ENCODE data around the gene ACAP2.

Gene ACAP2

DNA sequence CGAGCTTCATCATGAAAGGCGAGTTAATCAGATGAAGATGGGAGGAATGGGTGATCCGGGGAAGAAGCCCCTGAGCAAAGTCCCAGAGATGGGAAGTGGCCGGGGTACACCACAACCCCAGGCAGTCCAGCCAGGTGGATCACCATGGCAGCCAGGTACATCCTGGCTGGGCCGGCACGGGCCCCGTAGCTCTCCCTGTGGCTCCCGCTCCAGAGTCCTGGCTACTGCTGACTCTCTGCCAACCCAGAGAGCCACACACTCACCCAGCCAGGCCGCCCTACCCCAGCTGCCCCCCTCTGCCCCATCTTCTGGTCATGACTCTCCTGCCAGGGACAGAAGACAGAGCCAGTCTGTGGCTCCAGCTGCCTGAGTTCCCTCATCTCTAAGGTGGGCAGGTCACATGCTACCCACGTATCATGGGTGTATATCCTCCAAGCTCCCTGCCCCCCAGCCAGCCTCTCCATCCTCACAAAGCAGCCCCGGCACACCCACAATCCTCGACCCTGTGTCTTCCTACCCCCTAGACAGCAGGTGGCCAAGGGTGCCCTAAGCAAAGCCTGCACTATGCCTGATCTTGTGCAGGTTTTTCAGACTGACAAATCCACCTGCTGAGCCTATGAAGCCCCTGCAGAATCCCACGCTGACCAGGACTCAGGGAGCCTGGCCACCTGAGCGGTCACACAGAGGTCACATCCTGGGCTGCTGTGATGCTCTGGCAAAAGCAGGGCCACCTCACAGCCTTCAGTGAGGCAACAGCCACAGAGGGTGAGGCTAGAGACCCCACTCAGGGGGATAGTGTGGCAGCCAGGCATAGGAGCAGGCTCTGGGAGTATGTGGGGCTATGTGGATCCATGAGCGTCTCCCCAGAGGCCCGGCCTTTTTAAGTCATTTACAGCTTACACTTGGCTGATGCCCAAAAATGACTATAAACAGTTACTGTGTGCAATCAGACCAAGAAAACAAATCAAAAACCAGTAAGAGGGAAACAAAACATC lies 185.1 kb downstream of the ACAP2 start:
- DNase-seq: no peak

DNA sequence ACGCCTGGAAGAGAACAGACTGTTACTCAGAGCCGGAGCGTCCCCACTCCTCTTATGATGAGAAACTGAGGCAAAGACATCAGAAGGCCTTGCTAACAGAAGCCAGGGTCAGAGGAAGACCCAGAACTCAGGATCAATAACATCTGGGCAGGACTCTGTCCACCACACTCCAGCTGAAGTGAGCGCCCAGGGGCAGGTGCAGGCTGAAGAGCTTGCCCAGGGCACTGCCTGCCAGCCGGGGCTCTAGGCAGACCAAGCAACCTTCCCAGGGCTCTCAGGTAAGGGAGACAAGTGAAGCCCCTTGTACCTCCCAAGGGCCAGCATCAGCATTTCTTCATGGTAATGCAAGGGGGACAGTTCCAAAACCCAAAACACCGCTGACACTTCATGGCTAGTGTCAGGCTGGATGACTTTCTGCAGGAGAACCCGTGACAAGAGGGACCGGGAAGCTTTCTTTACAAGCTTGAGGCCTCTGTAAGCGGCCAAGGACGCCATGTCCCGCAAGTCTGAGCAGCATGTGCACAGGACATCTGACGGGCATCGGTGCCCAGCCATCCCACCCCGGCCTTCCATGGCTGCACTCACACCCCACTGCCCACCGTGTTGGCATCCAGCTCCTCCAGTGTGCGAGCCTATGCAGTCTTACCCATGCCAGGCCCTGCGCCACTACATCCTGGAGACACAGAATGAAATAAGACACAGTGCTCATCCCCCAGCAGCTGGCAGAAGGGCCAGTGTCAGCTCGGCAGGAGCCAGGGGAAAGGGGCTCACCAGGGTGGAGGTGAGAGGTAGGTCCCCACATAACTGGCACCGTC lies 186.0 kb downstream of the ACAP2 start:
- DNase-seq: no peak

DNA sequence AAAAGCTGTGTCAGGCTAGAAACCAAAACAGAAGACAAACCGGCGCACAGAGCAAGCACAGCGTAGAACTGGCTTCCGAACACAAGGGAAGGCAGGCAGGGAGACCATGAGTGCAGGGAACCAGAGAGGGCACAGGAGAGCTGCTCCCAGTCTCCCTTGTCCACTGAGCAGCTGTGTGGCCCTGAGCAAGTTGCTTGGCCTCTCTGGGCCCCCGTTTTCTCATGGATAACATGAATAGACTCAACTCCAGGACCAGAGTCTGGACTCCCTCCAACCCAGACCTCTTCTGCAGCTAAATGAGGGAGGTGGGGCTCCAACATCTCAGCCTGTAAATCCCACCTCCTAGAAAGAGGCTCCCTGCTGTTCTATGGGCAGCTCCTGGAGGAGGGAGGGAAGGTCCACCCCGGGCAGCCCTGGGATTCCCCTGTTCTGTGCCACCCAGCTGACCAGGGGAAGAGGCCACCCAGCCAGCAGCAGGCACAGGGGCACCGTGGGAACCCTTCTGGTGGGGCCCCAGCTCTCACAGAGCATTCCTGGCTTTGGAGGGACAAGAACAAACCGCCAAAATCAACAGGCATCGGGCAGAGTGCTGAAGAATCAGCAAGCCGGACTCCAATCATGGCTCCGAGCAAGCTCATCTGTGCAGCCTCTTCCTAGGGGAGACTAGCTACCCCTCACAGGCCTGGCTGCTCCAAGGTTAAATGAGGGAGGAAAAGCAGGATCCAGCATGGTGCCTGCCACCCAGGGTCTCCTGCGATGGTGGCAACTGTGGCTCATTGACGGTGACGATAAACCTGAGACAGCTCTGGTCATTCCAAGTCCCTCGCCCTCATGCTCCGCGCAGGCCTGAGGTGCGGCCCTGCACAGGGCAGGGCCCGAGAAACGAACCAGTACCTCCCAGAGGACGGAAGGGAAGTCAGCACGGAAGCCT lies 187.0 kb downstream of the ACAP2 start:
- no peak for DNase-seq

DNA sequence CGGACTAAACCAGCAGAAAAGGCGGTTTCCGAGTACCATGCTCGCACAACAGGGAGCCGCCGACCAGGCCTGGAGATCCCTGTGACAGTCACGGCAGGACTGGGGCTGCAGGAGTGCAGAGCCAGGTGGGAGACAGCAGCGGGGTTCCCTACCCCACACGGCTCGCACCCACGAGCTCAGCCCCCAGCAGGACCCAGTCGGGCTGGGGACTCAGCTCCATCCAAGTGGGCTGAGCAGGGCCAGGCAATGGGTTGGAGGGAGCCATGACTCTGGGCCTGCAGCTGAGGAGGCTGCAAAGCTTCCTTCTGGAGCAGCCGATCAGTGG lies 187.7 kb downstream of the ACAP2 start:
- no peak for DNase-seq

DNA sequence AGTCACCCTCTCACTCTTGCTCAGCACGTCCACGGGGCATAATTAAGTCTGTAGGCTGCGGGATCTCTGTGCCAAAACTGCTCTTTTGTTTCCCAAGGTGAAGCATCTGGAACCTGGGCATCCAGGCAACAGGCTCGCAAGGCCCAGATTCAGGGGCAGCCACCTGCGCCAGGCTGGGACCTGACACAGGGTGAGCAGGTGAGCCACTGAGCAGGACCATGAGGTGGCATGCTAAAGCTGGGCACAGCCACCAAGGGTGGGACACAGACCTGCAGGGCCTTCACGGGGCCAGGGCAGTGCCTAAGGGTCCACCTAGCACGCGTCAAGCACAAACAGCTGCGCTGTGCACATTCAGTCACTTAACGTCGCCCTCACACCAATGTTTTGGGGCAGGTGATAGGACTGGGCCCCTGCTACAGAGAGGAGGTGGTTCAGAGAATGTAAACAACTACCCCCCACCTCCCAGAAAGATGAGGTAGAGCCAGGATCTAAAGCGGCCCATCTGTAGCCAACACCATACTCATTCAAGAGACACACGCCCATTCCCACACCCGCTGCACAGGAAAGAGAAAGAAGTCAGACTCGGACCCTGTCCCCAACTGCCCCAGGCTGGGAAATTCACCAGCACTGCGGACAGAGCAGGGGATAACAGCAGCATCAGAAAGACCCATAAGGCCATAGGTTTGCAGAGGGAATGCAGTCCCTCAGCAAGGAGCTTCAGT lies 188.2 kb downstream of the ACAP2 start:
- DNase-seq: no peak

DNA sequence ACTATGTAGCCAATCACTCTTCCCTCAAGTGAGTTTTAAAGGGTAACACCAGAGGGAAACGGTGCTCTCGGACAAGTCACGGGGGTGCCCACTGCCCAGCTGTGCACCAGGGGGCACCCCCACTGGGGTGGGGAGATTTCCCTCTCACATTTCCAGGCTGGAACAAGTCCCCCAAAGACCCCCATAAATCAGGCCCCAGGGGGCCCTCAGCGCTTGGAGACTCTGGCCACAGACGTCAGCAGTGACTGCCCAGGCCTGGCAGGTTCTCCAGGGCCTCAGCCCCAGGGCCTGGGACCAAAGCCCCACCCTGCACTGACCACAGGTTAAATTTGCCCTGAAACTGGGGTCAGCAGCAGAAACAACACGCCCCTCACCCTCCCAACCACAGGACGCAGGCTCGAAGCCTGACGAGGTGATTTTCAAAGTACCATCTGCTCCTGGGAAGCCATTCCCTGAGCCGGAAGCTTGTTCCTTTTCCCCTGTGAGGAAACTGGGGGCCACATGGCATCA lies 188.8 kb downstream of the ACAP2 start:
- DNase-seq: no peak

DNA sequence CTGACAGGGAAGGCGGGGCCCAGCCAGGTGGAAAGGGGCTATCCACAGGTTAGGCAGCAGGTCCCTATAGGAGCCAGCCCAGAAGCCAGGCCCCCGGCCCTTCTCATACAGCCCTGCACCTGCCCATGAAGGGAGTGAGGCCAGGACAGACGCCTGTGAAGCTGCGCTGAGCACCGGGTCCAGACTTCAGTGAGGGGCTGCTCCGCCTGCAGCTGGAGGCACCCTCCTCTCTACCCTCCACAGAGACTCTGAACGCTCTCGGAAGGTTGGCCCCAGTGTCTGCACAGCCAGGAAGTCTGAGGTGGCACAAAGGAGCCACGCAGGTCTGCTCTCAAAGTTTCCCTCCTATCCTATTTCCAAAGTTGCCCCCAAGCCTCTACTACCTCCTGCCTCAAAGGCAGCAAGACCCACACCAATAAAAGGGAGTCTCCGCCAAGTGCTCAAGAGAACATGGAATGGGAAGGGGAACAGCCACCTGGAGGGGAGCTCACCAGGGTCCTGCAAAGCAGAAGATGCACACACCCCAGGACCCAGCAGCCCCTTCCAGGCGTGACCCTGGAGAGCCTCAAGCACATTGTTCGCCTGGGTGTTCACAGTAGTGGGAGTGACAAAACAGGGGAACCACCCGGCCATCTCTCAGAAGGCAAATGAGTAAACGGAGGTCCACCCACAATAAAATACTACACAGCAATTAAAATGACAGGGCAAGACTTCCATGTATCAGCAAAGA lies 191.3 kb downstream of the ACAP2 start:
- DNase-seq: no peak

DNA sequence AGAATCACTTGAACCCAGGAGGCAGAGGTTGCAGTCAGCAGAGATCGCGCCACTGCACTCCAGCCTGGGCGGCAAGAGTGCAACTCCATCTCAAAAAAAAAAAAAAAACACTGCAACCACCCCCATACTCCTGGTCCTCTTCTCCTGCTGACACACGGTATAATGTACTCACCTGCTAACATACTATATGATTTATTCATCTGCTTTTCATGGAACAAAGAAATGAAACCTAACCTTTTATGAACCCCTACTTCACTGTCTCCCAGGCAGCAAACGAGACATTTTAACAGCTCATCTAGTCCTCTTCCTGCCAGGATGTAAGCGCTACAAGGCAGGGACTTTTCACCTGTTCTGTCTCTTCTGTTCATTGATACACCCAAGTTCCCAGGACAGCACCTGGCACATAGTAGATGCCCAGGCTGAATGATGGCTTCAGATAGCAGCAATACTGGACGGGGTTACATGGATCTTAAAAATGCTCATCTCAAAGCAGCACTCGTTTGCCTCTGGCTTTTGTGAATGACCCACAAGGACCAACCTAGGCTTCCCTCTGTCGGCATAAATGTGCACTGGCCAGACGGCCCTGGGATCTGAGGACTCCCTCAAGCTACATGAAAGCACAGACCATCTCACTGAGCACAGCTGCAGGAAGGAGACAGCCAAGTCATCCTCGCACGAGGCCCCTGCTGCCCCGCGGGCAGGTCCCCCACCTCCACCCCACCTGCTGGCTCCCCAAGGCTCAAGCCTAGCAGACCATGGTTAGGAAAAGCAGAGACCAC lies 192.2 kb downstream of the ACAP2 start:
- no peak for DNase-seq

DNA sequence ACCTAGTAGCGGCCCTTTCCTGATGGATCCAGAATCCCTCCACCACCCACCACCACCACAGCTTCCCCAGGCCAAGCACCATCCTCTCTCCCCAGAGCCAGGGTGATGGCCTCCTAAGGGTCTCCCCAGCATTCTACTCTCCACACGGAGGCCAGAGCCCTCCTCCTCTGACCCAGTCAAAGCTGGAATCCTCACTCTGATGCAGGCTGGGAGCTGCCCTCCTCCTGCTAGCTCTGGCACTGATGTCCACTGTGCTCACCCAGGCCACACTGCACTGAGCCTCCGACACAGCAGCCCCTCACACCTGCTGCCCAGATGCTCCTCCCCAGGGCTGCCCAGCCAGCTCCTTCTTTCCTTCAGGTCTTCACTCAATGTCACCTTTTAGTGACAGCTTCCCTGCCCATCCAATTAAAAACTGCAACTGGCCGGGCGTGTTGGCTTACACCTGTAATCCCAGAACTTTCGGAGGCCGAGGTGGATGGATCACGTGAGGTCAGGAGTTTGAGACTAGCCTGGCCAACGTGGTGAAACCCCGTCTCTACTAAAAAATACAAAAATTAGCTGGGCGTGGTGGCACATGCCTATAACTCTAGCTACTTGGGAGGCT lies 192.9 kb downstream of the ACAP2 start:
- no peak for DNase-seq

DNA sequence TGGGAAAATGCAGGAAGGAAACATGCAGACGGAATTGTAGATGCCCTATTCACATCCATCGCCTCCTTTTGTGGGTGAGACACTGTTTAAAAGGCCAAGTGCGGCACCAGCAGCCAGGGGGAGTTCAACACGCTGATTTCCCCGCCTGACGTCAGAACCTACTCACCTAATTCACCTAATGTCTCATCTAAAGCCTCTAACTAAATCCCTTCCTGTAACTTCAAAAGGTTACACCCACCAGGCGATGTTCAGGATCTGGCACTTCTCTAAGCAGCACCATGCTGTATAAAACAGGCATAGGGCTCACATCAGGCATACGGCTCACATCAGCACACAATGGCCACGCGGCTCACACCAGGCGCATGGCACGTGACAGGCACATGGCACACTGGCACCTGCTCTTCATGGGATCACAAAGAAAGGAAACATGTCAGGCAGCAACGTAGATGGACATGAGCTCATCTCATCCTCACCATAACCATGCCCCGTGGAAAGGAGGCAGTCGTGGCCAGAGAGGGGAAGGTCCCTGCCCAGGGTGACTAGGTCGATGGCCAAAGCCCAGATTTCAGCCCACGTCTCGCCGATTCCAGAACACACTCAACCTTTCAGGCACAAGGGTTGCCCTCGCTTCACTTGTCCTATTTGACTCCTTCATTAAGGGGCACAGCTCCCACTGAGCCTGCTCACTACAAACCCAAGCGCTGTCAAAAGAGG lies 193.6 kb downstream of the ACAP2 start:
- DNase-seq: no peak

DNA sequence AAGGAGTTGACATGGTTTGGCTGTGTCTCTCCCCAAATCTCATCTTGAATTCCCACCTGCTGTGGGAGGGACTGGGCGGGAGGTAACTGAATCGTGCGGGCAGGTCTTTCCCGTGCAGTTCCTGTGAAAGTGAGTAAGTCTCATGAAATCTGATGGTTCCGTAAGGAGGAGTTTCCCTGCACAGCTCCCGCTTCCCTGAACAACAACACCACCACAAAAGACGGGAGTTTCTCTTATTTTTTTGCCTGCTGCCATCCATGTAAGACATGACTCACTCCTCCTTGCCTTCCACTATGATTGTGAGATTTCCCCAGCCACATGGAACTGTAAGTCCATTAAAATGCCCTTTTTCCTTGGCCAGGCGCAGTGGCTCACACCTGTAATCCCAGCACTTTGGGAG lies 194.5 kb downstream of the ACAP2 start:
- no peak for DNase-seq

DNA sequence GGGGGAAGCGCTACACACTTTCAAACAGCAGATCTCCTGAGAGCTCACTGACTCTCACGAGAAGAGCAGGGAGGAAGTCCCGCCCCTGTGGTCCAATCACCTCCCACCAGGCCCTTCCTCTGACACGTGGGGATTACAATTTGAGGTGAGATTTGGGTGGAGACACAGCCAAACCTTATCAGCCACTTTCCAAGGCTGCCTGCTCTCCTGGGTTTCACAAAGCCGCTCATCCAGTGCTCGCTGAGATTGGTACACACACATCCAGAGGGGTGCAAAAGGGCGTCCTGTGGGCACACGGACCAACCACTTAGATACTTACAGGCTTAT lies 195.0 kb downstream of the ACAP2 start:
- DNase-seq: no peak

DNA sequence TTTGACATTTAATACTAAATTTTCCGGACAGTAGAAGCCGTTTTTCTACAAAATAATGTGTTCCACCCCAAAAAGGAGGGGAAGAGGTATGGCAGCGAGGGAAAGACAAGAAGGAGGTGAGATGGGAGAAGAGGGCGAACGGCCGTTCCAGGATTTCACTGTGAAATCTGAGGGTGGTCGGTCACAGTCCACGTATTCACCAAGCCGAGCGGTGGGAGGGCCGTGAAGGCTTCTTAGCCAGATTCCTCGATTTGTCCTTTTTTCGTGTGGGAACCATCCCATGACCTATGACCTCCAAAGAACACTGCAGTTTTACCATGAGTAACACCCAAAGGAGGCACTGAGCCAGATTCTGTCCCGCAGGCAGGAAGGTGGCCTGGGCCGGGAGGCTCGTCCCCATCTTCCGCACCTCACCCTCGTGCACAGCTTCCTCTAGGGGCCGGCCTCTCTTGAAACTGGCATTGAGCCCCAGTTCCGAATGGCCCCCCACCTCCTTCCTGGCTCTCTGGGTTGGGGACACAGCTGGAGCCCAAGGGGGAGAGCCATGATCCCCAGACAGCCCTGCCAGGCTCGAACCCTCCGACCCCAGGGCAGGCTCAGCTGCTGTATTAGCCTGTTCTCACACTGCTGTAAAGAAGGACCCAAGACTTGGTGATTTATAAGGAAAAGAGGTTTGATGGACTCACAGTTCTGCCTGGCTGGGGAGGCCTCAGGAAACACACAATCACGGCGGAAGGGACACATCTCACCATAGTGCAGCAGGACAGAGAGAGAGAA lies 195.5 kb downstream of the ACAP2 start:
- DNase-seq: no peak

DNA sequence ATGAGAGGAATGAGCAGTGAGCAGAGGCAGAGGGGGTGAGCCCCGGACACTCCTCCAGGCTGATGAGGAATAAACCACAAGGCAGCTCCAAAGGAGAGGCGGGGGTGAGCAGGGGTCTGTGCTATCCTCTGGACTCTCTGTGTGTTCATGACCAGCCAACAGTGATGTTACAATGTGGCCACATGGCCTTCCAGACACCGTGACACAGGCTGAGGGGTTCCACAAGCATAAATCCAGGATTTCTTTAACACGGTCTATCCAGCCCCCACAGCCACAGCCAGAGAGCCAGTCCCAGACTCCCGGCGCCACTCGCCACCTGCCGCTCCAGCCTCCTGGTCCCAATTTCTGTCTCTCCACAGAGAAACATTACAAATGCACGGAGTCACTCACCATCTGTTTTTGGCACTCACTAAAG lies 196.2 kb downstream of the ACAP2 start:
- DNase-seq: no peak

DNA sequence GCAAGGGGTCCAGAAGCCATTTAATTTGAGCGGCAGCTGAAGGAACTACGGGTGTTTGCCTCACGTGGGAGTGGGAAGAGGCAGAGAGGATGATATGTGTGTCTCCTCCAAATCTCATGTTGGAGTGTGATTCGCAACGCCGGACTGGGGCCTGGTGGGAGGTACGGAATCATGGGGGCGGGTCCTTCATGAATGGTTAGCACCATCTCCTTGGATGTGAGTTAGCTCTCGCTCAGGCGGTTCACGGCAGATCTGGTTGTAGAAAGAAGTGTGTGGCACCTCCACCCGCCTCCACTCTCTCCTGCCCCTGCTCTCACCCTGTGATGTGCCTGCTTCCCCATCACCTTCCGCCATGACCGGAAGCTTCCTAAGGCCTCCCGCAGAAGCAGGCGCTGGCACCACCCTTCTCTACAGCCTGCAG lies 197.3 kb downstream of the ACAP2 start:
- DNase-seq: no peak

DNA sequence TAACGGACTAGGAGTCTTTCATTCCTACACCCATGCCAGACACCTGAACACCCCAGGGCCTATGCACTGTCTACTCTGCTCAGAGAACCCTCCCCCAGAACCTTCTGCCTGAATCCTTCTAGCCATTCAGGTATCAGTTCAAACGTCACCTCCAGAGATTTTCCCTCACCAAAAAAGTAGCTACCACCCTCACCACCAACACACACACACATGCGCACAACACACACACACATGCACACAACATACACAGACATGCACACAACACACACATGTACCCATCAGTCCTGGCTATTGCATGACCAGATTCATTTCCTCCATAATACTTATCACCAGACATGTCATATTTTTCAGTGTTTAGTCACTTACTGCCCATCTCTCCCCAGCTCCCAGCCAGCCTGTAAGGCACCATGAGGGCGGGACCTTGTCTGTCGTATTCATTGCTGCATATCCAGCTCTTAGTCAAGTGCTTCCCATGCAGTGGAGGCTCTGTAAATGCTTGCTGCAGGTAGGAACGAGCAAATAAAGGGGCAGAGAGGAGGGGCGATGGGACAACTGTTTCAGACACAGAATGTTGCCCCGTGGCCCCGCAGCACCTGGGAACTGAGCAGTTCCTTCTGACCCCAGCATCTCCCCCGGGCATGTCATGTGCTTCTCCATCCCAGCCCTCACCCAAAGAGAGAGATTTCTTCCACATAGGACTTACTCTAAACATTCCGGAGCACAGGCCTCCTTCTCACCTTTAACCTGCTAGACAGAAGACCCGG lies 201.0 kb downstream of the ACAP2 start:
- no peak for DNase-seq

DNA sequence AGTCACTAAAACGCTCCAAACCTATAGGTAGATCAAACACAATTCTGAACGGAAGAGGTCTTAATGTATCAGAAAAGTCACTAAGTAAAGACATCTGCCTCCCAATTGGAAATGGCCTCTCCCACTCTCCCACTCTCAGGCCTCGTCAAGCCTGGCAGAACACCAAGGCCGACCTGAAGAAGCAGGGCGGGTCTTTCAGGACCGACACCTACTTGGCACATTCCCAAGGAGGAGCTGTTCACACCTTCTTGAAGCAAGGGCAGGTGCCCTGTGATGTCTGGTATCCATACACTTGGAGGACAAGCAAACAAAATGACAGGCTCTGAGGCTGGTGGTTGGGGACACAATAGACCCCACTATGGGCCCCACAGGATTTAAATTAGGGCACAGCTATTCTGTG lies 201.9 kb downstream of the ACAP2 start:
- no peak for DNase-seq

DNA sequence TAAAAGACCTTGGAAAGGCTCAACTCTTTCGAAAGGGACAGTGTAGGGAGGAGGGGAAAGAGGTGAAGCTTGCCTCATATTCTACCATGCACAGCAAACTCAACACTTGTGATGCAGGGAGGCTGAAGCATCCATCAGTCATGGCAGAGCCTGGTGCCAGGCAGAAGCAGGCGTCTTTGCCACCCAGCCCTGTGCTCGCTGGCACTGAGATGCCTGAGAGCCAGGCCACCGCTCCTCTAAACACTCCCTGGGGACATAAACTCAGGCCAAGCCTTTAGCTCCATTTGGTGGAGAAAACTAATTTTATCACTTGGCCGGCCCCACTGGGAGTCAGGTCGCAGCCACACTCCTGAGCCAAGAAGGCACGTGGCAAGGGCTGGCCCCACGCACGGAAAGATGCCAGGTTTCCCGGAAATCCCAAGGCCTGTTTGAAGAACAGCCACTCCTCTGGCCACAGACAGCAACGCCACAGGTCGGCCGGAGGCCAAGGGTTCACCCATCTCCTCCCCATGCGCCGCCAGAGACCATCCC lies 202.6 kb downstream of the ACAP2 start:
- DNase-seq: no peak

Data from OCI-M1 (cell line).